HepG2 (cell line): ENCODE data around the gene SPOP. TPM values are rescaled to one million over a fixed set of nuclear protein-coding genes. Genes with fewer than 3 reads are reported as not detected.
"Not testable (repeated sequence)": the region's sequence is repeated elsewhere in the genome, so short reads cannot be mapped to it uniquely, and the experiment has no call there.

Source experiments
- ATAC-seq: fragments of 200-7000 bp; cut with Tn5 transposase; 3 replicates; pipeline ENCODE4 v1.9.1; 2020; ENCODE audit warnings: mild to moderate bottlenecking, moderate library complexity
- BruUV-seq: library from RNA; stranded (reverse); fragments of 400-500 nt; replicated peaks from 2 replicates; lab custom pipeline; 2021; lab: Mats Ljungman, UMichigan
- CTCF ChIA-PET: fragments of 300-600 bp; formaldehyde crosslinking; extraction: SDS; loops from one replicate; lab custom pipeline; 2021; ENCODE audit warnings: low total read pairs, inconsistent platforms, low intra/inter-chr PET ratio; lab: Yijun Ruan, JAX
- POLR2A ChIA-PET: fragments of 350-600 bp; sonication (Branson Sonifier 250); formaldehyde crosslinking; loops from one replicate; lab custom pipeline; 2020; ENCODE audit warnings: antibody characterized with exemption, inconsistent platforms; lab: Yijun Ruan, JAX
- DNase-seq: peaks from one replicate; pipeline ENCODE4 v3.0.0-alpha.2; 2015; ENCODE audit warnings: low spot score
- FAIRE-seq: peaks from 3 replicates; lab custom pipeline; 2011; peaks lifted over from hg19 to GRCh38; lab: Jason Lieb, UNC
- H2AFZ ChIP-seq: one replicate; pipeline ENCODE4 v1.6.1; 2011; ENCODE audit warnings: low read length, inconsistent platforms
- H3K27ac ChIP-seq: fragments of 300-600 bp; 3 replicates; pipeline ENCODE4 v1.8.0; 2011; ENCODE audit warnings: mixed run types, mild to moderate bottlenecking, mixed read lengths, low read length, inconsistent platforms; ENCODE audit not compliant: insufficient read depth; ENCODE audit errors: extremely low read length
- H3K27me3 ChIP-seq, 2 experiments: fragments of 200-600 bp in 1 of 2; 2 replicates in 1 of 2; 3 replicates in 1 of 2; pipeline versions ENCODE4 v1.6.0 to v1.8.0; 2011; ENCODE audit warnings: low read length in 2 of 2, mild to moderate bottlenecking in 2 of 2, moderate library complexity in 2 of 2, inconsistent platforms in 1 of 2; ENCODE audit not compliant: insufficient read depth in 2 of 2, control insufficient read depth in 1 of 2
- H3K36me3 ChIP-seq, 2 experiments: fragments of 200-600 bp in 1 of 2; replicated peaks in 1 of 2; 2 replicates in 1 of 2; 3 replicates in 1 of 2; pipeline versions ENCODE4 v1.5.1 to v1.8.0; 2011; ENCODE audit warnings: low read length in 2 of 2, inconsistent platforms in 1 of 2; ENCODE audit not compliant: insufficient read depth in 2 of 2, control insufficient read depth in 1 of 2
- H3K4me1 ChIP-seq: 2 replicates; pipeline ENCODE4 v1.5.1; 2012; ENCODE audit warnings: low read length, inconsistent platforms; ENCODE audit not compliant: insufficient read depth
- H3K4me2 ChIP-seq: 2 replicates; pipeline ENCODE4 v1.6.0; 2011; ENCODE audit warnings: low read depth, low read length, inconsistent platforms
- H3K4me3 ChIP-seq, 3 experiments: fragments of 200-600 bp in 1 of 3; sonication (generic), shearing (Covaris generic) in 1 of 3; replicated peaks in 1 of 3; 2 replicates each; pipeline ENCODE4 v1.5.1; 2011 to 2016; ENCODE audit warnings: low read length in 3 of 3, inconsistent platforms in 2 of 3, low read depth in 2 of 3, mild to moderate bottlenecking in 2 of 3, control low read depth in 1 of 3, mixed read lengths in 1 of 3; ENCODE audit not compliant: insufficient read depth in 1 of 3
- H3K79me2 ChIP-seq: one replicate; pipeline ENCODE4 v1.6.1; 2011; ENCODE audit warnings: low read length, inconsistent platforms; ENCODE audit not compliant: insufficient read depth
- H3K9ac ChIP-seq: 2 replicates; pipeline ENCODE4 v1.6.0; 2011; ENCODE audit warnings: mild to moderate bottlenecking, low read depth, low read length, inconsistent platforms; ENCODE audit not compliant: insufficient read depth
- H3K9me3 ChIP-seq: 2 replicates; pipeline ENCODE4 v1.5.1; 2012; ENCODE audit warnings: mild to moderate bottlenecking, low read length
- H4K20me1 ChIP-seq: 2 replicates; pipeline ENCODE4 v1.6.0; 2011; ENCODE audit warnings: inconsistent platforms, mild to moderate bottlenecking, low read length, moderate library complexity; ENCODE audit not compliant: insufficient read depth
- CHD4 ChIP-seq: fragments of 200-600 bp; sonication (generic); IDR thresholded peaks from 2 replicates; pipeline ENCODE4 v1.7.0; 2017; ENCODE audit warnings: mild to moderate bottlenecking, low read length, borderline replicate concordance
- SOX13 ChIP-seq, 3 experiments: fragments of 450-650 bp in 1 of 3; sonication (generic) in 1 of 3; formaldehyde crosslinking in 1 of 3; IDR thresholded peaks in 2 of 3; conservative IDR thresholded peaks in 1 of 3; 2 replicates each; pipeline versions ENCODE4 v1.5.0 to v1.6.1; 2016 to 2020; ENCODE audit warnings: antibody characterized with exemption in 1 of 3, mild to moderate bottlenecking in 1 of 3, missing compliant biosample characterization in 1 of 3, missing genetic modification reagents in 1 of 3, moderate library complexity in 1 of 3
- ZNF460 ChIP-seq: sonication (generic); formaldehyde crosslinking; IDR thresholded peaks from 2 replicates; pipeline ENCODE4 v1.5.1; 2020; ENCODE audit warnings: missing genetic modification reagents, mild to moderate bottlenecking, borderline replicate concordance
- WGBS: methylation state at CpG from one replicate; pipeline ENCODE4 v1.1.6; 2017; ENCODE audit warnings: low lambda C conversion rate; 5-methylcytosine and 5-hydroxymethylcytosine counted together
- in situ Hi-C: cut with HindIII; loops from 2 replicates; pipeline ENCODE4 v1.10.0; 2017; ENCODE audit warnings: low pct_unique_long_range_greater_than_20kb; ENCODE audit not compliant: extremely low pct_ligation_motif_present
- intact Hi-C: fragments of 100-400 bp; cut with micrococcal nuclease; formaldehyde crosslinking; loops from one replicate; pipeline ENCODE4 v1.10.0; 2022; ENCODE audit not compliant: unreplicated experiment
- polyA plus RNA-seq, 8 experiments: library from polyadenylated mRNA; depleted of rRNA in 3 of 8; stranded (reverse) in 7 of 8; unstranded in 1 of 8; fragments of >200 nt; fragmentation: Illumina TruSeq in 4 of 8; extraction: Trizol in 4 of 8; gene quantifications; 2 replicates each; pipeline versions ENCODE4 v1.2.1 to v1.2.3, GENCODE V29; 2011 to 2016; ENCODE audit warnings: low read depth in 4 of 8, missing spikeins in 1 of 8, mixed read lengths in 1 of 8; ENCODE audit not compliant: insufficient read depth in 1 of 8
- total RNA-seq, 5 experiments: library from RNA; depleted of rRNA; stranded (reverse); fragments of >200 nt; fragmentation: Illumina TruSeq; extraction: Trizol; gene quantifications; 2 replicates each; pipeline ENCODE4 v1.2.3, GENCODE V29; 2016; ENCODE audit warnings: low read depth in 1 of 5
- TF ChIP-seq, protein P1 (sequence below): sonication (generic); formaldehyde crosslinking; IDR thresholded peaks from 2 replicates; pipeline ENCODE4 v1.4.0; 2020; ENCODE audit warnings: missing genetic modification reagents

SPOP gene
- total and polyA plus RNA-seq, 2 of the 13 experiments (the other 11 are each of a cell fraction or from before 2014, with no cell fraction given) = 52.8 to 60.8 TPM

DNA sequence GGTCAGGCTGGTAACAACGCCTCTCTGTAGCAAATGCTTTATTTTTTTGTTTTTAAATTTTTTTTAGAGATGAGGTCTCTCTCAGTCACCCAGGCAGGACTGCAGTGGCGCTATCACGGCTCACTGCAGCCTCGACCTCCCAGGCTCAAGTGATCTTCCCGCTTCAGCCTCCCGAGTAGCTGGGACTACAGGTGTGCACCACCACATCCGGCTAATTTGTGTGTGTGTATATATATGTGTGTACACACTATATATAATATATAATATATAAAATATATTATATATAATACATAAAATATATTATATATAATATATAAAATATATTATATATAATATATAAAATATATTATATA, 109.2 kb downstream of the SPOP start:
- Histone ChIP-seq H3K4me2 (peak overlapping the region; percentile 96), H3K4me1 (peaks cover 45% of the 10 kb centered on the region), H3K4me3 (peak overlapping the region in 2 of 3 experiments; percentile 41 to 76; a peak in 3 of 6 replicates), H3K27me3 (peaks cover 0 to 32% of the 10 kb centered on the region in 2 experiments; a peak in 3 of 5 replicates)
- not testable (repeated sequence) for H3K79me2 ChIP-seq; H3K9me3 ChIP-seq; H3K27ac ChIP-seq; H3K9ac ChIP-seq; ATAC-seq; H2AFZ ChIP-seq; DNase-seq; H3K36me3 ChIP-seq; BruUV-seq; FAIRE-seq; H4K20me1 ChIP-seq; TF ChIP-seq SOX13 (CRISPR knock-in tag; conservative IDR thresholded peaks at IDR 0.05 in 1 of 2, IDR thresholded peaks at IDR 0.05 in 1 of 2)
- in situ Hi-C loops (loop anchor here (5.0 kb wide), 4 partner anchors 134 to 429 kb away; partner anchors contain the start of genes DLX3, KAT7 and TAC4), intact Hi-C loops (loop anchor here (1.0 to 10.0 kb wide), 5 partner anchors 127 to 429 kb away; partner anchors contain the start of gene DLX3)
- ChIA-PET POLR2A (interaction anchor here (1.7 kb wide), 1 partner anchor 220 kb away, joined by 6 read pairs; the partner anchor contains the start of gene KAT7), CTCF (interaction anchor here (0.9 to 6.1 kb wide), 8 partner anchors 12 to 429 kb away, joined by 3 to 210 read pairs (median 12); partner anchors contain the start of gene SLC35B1)
- WGBS = 57% methylated on average over 7 of the region's 7 CpGs
- 0 out of 2 replicates have a peak, but pooled peaks have one; percentile 1 for TF ChIP-seq SOX13 (IDR thresholded peaks at IDR 0.05)
- TF ChIP-seq ZNF460 (CRISPR knock-in tag) = peak; percentile 84; the same call in 1 of the 2 replicates
- TF ChIP-seq, protein P1, sequence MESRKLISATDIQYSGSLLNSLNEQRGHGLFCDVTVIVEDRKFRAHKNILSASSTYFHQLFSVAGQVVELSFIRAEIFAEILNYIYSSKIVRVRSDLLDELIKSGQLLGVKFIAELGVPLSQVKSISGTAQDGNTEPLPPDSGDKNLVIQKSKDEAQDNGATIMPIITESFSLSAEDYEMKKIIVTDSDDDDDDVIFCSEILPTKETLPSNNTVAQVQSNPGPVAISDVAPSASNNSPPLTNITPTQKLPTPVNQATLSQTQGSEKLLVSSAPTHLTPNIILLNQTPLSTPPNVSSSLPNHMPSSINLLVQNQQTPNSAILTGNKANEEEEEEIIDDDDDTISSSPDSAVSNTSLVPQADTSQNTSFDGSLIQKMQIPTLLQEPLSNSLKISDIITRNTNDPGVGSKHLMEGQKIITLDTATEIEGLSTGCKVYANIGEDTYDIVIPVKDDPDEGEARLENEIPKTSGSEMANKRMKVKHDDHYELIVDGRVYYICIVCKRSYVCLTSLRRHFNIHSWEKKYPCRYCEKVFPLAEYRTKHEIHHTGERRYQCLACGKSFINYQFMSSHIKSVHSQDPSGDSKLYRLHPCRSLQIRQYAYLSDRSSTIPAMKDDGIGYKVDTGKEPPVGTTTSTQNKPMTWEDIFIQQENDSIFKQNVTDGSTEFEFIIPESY (CRISPR knock-in tag) = peak; percentile 52; the same call in 1 of the 2 replicates
- TF ChIP-seq CHD4 = 0 out of 2 replicates have a peak, but pooled peaks have one; percentile 4
